ENCODE results near the gene C2.

DNA sequence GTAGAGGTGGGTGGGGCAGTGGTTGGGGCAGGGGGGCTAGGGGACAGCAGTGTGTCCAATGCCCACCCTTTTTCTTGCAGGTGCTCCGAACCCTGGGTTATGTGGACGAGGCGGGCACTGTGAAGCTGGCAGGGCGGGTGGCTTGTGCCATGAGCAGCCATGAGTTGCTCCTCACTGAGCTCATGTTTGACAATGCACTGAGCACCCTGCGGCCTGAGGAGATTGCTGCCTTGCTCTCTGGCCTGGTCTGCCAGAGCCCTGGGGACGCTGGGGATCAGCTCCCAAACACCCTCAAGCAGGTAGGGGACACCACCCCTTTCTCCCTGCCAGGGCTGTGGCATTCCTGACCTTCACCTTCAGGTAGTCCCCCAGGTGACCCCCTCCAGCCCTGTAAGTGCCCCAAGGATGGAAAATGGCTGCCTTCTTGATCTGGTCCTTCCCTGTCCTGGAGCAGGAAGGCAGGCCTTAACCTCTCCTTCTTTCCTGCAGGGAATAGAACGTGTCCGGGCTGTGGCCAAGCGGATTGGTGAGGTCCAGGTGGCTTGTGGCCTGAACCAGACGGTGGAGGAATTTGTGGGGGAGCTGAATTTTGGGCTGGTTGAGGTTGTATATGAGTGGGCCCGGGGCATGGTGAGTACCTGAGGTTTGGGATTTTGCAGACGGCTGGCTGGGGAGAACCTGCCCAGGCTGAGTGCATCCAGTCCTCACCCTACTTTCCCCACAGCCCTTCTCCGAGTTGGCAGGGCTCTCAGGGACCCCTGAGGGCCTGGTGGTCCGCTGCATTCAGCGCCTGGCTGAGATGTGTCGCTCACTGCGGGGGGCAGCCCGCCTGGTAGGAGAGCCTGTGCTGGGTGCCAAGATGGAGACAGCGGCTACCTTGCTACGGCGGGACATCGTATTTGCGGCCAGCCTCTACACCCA is 41.5 kb downstream of the C2 start:
- TF ChIP-seq, protein P1, sequence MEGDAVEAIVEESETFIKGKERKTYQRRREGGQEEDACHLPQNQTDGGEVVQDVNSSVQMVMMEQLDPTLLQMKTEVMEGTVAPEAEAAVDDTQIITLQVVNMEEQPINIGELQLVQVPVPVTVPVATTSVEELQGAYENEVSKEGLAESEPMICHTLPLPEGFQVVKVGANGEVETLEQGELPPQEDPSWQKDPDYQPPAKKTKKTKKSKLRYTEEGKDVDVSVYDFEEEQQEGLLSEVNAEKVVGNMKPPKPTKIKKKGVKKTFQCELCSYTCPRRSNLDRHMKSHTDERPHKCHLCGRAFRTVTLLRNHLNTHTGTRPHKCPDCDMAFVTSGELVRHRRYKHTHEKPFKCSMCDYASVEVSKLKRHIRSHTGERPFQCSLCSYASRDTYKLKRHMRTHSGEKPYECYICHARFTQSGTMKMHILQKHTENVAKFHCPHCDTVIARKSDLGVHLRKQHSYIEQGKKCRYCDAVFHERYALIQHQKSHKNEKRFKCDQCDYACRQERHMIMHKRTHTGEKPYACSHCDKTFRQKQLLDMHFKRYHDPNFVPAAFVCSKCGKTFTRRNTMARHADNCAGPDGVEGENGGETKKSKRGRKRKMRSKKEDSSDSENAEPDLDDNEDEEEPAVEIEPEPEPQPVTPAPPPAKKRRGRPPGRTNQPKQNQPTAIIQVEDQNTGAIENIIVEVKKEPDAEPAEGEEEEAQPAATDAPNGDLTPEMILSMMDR (IDR thresholded peaks at IDR 0.05) = no peak
- TF ChIP-seq POLR2A (IDR thresholded peaks at IDR 0.05) = no peak
